HuH-7.5 (cell line): Measurements from ENCODE around the gene TNNI3K.

Experiments
- DNase-seq: peaks from one replicate; pipeline ENCODE4 v3.0.0; 2011; ENCODE audit warnings: low spot score

TNNI3K gene

GRCh38 chr1:74571891-74572290 lies 336.7 kb downstream of the TNNI3K start:
- DNase-seq, result no peak

- no peak for DNase-seq
These were observed 342.9 kb downstream of the TNNI3K start for GRCh38 chr1:74578101-74578500.

GRCh38 chr1:74579425-74579824 lies 344.2 kb downstream of the TNNI3K start:
- DNase-seq, result no peak

GRCh38 chr1:74583397-74583796 lies 348.2 kb downstream of the TNNI3K start:
- no peak for DNase-seq

- DNase-seq, result no peak
These were observed 349.0 kb downstream of the TNNI3K start for GRCh38 chr1:74584185-74584584.

- no peak for DNase-seq
These were observed 351.2 kb downstream of the TNNI3K start for GRCh38 chr1:74586253-74586897.

- no peak for DNase-seq
These were observed 352.7 kb downstream of the TNNI3K start for GRCh38 chr1:74587888-74588287.

- no peak for DNase-seq
These were observed 355.1 kb downstream of the TNNI3K start for GRCh38 chr1:74590288-74590687.

- DNase-seq, result no peak
These were observed 356.8 kb downstream of the TNNI3K start for GRCh38 chr1:74591949-74592348.

- no peak for DNase-seq
These were observed 357.6 kb downstream of the TNNI3K start for GRCh38 chr1:74592580-74593355.
